BE2C (cell line): Measurements from ENCODE around the gene TXNL4A.
A peak's percentile ranks its signal among the peaks of the same experiment; 100 is the strongest.
"Not testable (repeated sequence)": the region's sequence is repeated elsewhere in the genome, so short reads cannot be mapped to it uniquely, and the experiment has no call there.

Source experiments
- DNase-seq: peaks from one replicate; pipeline ENCODE4 v3.0.0-alpha.2; 2020
- H3K27me3 ChIP-seq: fragments of 250-450 bp; sonication (Bioruptor Pico); 2 replicates; pipeline ENCODE4 v1.5.1; 2020; ENCODE audit warnings: mild to moderate bottlenecking
- H3K36me3 ChIP-seq: fragments of 250-450 bp; sonication (Bioruptor Pico); 2 replicates; pipeline ENCODE4 v1.5.1; 2020; ENCODE audit warnings: mild to moderate bottlenecking
- H3K4me1 ChIP-seq: fragments of 250-450 bp; sonication (Bioruptor Pico); 2 replicates; pipeline ENCODE4 v1.5.1; 2020
- H3K4me3 ChIP-seq: 2 replicates; pipeline ENCODE4 v1.5.1; 2011; ENCODE audit warnings: low read depth, low read length
- H3K9me3 ChIP-seq: fragments of 250-450 bp; sonication (Bioruptor Pico); 2 replicates; pipeline ENCODE4 v1.5.1; 2020
- CTCF ChIP-seq: IDR thresholded peaks from 2 replicates; pipeline ENCODE4 v1.5.1; 2012; ENCODE audit warnings: mild to moderate bottlenecking, low read depth, low read length

The TXNL4A gene

GRCh38 chr18:80033181-80034067 lies 45.1 kb upstream of the TXNL4A start:
- peak overlapping the region; percentile 44 for H3K4me3 ChIP-seq
- TF ChIP-seq CTCF = no peak
- H3K4me1 ChIP-seq = no peaks in the 10 kb centered on the region
- H3K9me3 ChIP-seq = no peaks in the 10 kb centered on the region
- no peak for DNase-seq
- H3K36me3 ChIP-seq = no peaks in the 10 kb centered on the region
- H3K27me3 ChIP-seq = no peaks in the 10 kb centered on the region

- no peak overlapping the region for H3K4me3 ChIP-seq
- no peaks in the 10 kb centered on the region for H3K4me1 ChIP-seq
- H3K9me3 ChIP-seq = no peaks in the 10 kb centered on the region
- H3K27me3 ChIP-seq = no peaks in the 10 kb centered on the region
- no peak for DNase-seq
- H3K36me3 ChIP-seq = no peaks in the 10 kb centered on the region
- no peak for TF ChIP-seq CTCF
Measured at GRCh38 chr18:80029690-80030089, 41.3 kb upstream of the TXNL4A start.

- H3K4me1 ChIP-seq, H3K27me3 ChIP-seq, H3K4me3 ChIP-seq, H3K36me3 ChIP-seq, DNase-seq, H3K9me3 ChIP-seq: not testable (repeated sequence)
Measured at GRCh38 chr18:80027719-80028118, 39.4 kb upstream of the TXNL4A start.

- Histone ChIP-seq H3K4me3 (no peak overlapping the region), H3K36me3 (no peaks in the 10 kb centered on the region), H3K4me1 (no peaks in the 10 kb centered on the region), H3K27me3 (no peaks in the 10 kb centered on the region), H3K9me3 (no peaks in the 10 kb centered on the region; the same call in 1 of the 2 replicates)
- no peak for DNase-seq
- no peak for TF ChIP-seq CTCF
Measured at GRCh38 chr18:80026363-80026762, 38.0 kb upstream of the TXNL4A start.

GRCh38 chr18:80023173-80023572 lies 34.8 kb upstream of the TXNL4A start:
- TF ChIP-seq CTCF = peak; percentile 47
- no peak for DNase-seq
- Histone ChIP-seq H3K9me3 (no peaks in the 10 kb centered on the region; the same call in 1 of the 2 replicates), H3K4me3 (no peak overlapping the region), H3K27me3 (no peaks in the 10 kb centered on the region), H3K36me3 (no peaks in the 10 kb centered on the region), H3K4me1 (no peaks in the 10 kb centered on the region)

GRCh38 chr18:80022613-80023012 lies 34.2 kb upstream of the TXNL4A start:
- no peak for TF ChIP-seq CTCF
- no peak for DNase-seq

More at GRCh38 chr18:80022613-80023012, 34.2 kb upstream of the TXNL4A start:
- Histone ChIP-seq H3K4me3 (no peak overlapping the region), H3K4me1 (no peaks in the 10 kb centered on the region), H3K27me3 (no peaks in the 10 kb centered on the region), H3K9me3 (no peaks in the 10 kb centered on the region; the same call in 1 of the 2 replicates), H3K36me3 (no peaks in the 10 kb centered on the region)
